ENCODE measurements around the gene SMYD3.

SMYD3 gene

DNA sequence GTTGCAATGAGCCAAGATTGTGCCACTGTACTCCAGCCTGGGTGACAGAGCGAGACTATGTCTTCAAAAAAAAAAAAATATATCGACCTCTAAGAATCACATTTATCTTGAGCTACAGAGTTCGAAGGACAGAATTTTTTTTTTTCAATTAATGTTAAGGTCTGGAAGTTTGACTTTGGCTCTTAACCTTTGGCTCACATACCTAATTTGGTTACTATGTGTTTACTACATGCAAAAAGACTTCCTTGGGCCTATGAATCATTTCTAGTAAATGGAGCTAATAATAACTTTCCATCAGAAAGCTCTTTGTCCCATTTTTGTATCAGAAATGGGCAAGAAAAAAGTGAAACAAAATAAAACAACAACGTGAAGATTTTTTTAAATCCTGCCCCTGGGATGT, 351.2 kb downstream of the SMYD3 start:
- ChIA-PET CTCF (no interaction called here), POLR2A (no interaction called here)
- Histone ChIP-seq H3K36me3 (ENCODE audit: control insufficient read depth in 2 of 2, insufficient read depth in 1 of 2, low read length in 2 of 2) (no peaks in the 10 kb centered on the region), H3K4me3 (ENCODE audit: low read depth, low read length) (no peak overlapping the region), H3K4me1 (ENCODE audit: control insufficient read depth, insufficient read depth, low read length) (no peaks in the 10 kb centered on the region), H3K9me3 (ENCODE audit: control insufficient read depth, insufficient read depth, low read depth, low read length) (no peaks in the 10 kb centered on the region), H3K27ac (ENCODE audit: extremely low read depth, low read depth, low read length) (no peak overlapping the region)
- TF ChIP-seq, protein P1, sequence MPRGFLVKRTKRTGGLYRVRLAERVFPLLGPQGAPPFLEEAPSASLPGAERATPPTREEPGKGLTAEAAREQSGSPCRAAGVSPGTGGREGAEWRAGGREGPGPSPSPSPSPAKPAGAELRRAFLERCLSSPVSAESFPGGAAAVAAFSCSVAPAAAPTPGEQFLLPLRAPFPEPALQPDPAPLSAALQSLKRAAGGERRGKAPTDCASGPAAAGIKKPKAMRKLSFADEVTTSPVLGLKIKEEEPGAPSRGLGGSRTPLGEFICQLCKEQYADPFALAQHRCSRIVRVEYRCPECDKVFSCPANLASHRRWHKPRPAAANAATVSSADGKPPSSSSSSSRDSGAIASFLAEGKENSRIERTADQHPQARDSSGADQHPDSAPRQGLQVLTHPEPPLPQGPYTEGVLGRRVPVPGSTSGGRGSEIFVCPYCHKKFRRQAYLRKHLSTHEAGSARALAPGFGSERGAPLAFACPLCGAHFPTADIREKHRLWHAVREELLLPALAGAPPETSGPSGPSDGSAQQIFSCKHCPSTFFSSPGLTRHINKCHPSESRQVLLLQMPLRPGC (tag by site-specific recombination; IDR thresholded peaks at IDR 0.05): no peak
- TF ChIP-seq ZNF335 (tag by site-specific recombination; conservative IDR thresholded peaks at IDR 0.05): no peak
- TF ChIP-seq ZNF169 (tag by site-specific recombination; IDR thresholded peaks at IDR 0.05): no peak
- TF ChIP-seq, protein P2, sequence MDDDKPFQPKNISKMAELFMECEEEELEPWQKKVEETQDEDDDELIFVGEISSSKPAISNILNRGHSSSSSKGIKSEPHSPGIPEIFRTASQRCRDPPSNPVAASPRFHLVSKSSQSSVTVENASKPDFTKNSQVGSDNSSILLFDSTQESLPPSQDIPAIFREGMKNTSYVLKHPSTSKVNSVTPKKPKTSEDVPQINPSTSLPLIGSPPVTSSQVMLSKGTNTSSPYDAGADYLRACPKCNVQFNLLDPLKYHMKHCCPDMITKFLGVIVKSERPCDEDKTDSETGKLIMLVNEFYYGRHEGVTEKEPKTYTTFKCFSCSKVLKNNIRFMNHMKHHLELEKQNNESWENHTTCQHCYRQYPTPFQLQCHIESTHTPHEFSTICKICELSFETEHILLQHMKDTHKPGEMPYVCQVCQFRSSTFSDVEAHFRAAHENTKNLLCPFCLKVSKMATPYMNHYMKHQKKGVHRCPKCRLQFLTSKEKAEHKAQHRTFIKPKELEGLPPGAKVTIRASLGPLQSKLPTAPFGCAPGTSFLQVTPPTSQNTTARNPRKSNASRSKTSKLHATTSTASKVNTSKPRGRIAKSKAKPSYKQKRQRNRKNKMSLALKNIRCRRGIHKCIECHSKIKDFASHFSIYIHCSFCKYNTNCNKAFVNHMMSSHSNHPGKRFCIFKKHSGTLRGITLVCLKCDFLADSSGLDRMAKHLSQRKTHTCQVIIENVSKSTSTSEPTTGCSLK (tag by site-specific recombination; IDR thresholded peaks at IDR 0.05): no peak
- no peak for TF ChIP-seq ZNF433 (tag by site-specific recombination; IDR thresholded peaks at IDR 0.05; ENCODE audit: low read depth)
- TF ChIP-seq ZNF596 (tag by site-specific recombination; IDR thresholded peaks at IDR 0.05): no peak
- TF ChIP-seq, protein P3, sequence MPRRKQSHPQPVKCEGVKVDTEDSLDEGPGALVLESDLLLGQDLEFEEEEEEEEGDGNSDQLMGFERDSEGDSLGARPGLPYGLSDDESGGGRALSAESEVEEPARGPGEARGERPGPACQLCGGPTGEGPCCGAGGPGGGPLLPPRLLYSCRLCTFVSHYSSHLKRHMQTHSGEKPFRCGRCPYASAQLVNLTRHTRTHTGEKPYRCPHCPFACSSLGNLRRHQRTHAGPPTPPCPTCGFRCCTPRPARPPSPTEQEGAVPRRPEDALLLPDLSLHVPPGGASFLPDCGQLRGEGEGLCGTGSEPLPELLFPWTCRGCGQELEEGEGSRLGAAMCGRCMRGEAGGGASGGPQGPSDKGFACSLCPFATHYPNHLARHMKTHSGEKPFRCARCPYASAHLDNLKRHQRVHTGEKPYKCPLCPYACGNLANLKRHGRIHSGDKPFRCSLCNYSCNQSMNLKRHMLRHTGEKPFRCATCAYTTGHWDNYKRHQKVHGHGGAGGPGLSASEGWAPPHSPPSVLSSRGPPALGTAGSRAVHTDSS (tag by site-specific recombination; IDR thresholded peaks at IDR 0.05): no peak
- TF ChIP-seq ZNF707 (tag by site-specific recombination; IDR thresholded peaks at IDR 0.05): no peak
- TF ChIP-seq ZNF792 (tag by site-specific recombination; IDR thresholded peaks at IDR 0.05): no peak
- TF ChIP-seq, protein P4, sequence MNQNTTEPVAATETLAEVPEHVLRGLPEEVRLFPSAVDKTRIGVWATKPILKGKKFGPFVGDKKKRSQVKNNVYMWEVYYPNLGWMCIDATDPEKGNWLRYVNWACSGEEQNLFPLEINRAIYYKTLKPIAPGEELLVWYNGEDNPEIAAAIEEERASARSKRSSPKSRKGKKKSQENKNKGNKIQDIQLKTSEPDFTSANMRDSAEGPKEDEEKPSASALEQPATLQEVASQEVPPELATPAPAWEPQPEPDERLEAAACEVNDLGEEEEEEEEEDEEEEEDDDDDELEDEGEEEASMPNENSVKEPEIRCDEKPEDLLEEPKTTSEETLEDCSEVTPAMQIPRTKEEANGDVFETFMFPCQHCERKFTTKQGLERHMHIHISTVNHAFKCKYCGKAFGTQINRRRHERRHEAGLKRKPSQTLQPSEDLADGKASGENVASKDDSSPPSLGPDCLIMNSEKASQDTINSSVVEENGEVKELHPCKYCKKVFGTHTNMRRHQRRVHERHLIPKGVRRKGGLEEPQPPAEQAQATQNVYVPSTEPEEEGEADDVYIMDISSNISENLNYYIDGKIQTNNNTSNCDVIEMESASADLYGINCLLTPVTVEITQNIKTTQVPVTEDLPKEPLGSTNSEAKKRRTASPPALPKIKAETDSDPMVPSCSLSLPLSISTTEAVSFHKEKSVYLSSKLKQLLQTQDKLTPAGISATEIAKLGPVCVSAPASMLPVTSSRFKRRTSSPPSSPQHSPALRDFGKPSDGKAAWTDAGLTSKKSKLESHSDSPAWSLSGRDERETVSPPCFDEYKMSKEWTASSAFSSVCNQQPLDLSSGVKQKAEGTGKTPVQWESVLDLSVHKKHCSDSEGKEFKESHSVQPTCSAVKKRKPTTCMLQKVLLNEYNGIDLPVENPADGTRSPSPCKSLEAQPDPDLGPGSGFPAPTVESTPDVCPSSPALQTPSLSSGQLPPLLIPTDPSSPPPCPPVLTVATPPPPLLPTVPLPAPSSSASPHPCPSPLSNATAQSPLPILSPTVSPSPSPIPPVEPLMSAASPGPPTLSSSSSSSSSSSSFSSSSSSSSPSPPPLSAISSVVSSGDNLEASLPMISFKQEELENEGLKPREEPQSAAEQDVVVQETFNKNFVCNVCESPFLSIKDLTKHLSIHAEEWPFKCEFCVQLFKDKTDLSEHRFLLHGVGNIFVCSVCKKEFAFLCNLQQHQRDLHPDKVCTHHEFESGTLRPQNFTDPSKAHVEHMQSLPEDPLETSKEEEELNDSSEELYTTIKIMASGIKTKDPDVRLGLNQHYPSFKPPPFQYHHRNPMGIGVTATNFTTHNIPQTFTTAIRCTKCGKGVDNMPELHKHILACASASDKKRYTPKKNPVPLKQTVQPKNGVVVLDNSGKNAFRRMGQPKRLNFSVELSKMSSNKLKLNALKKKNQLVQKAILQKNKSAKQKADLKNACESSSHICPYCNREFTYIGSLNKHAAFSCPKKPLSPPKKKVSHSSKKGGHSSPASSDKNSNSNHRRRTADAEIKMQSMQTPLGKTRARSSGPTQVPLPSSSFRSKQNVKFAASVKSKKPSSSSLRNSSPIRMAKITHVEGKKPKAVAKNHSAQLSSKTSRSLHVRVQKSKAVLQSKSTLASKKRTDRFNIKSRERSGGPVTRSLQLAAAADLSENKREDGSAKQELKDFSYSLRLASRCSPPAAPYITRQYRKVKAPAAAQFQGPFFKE (tag by site-specific recombination; IDR thresholded peaks at IDR 0.05; ENCODE audit: borderline replicate concordance): no peak
- TF ChIP-seq ZNF184 (tag by site-specific recombination; IDR thresholded peaks at IDR 0.05): no peak
- no peak for TF ChIP-seq ZNF600 (tag by site-specific recombination; IDR thresholded peaks at IDR 0.05)

DNA sequence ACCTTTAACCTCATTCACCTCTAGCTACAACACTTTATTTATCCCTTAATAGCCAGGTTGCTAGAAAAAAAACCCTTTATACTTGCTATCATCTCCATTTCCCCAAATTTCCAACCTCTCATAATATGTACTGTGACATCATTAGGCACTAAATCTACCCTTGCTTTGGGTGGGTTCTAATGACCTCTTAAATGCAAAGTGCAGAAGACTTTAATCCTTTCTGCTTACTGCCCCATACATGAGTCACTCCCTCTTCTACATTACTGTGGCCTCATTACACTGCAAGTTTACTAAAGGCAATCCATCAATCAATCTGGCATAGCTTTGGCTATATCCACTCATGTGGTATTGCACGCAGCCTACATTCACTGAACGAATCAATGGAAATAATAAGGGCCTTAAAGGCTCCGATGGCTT, 353.3 kb downstream of the SMYD3 start:
- no peaks in the 10 kb centered on the region for H3K4me1 ChIP-seq (ENCODE audit: control insufficient read depth, insufficient read depth, low read length)
- TF ChIP-seq ZNF776 (tag by site-specific recombination; IDR thresholded peaks at IDR 0.05; ENCODE audit: borderline replicate concordance) (no peak), ZNF157 (tag by site-specific recombination; IDR thresholded peaks at IDR 0.05) (no peak), TCF7L2 (IDR thresholded peaks at IDR 0.05; ENCODE audit: borderline replicate concordance, low read depth, low read length) (no peak), ZBTB7A (tag by site-specific recombination; IDR thresholded peaks at IDR 0.05; ENCODE audit: low read depth) (no peak), WT1 (tag by site-specific recombination; IDR thresholded peaks at IDR 0.05) (no peak), ZNF202 (tag by site-specific recombination; IDR thresholded peaks at IDR 0.05; ENCODE audit: borderline replicate concordance) (no peak), ZNF623 (tag by site-specific recombination; IDR thresholded peaks at IDR 0.05) (no peak), ZFHX2 (tag by site-specific recombination; conservative IDR thresholded peaks at IDR 0.05) (no peak)
- TF ChIP-seq, protein P5, sequence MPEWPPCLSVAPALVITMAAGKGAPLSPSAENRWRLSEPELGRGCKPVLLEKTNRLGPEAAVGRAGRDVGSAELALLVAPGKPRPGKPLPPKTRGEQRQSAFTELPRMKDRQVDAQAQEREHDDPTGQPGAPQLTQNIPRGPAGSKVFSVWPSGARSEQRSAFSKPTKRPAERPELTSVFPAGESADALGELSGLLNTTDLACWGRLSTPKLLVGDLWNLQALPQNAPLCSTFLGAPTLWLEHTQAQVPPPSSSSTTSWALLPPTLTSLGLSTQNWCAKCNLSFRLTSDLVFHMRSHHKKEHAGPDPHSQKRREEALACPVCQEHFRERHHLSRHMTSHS (tag by site-specific recombination; IDR thresholded peaks at IDR 0.05): no peak
- TF ChIP-seq, protein P6, sequence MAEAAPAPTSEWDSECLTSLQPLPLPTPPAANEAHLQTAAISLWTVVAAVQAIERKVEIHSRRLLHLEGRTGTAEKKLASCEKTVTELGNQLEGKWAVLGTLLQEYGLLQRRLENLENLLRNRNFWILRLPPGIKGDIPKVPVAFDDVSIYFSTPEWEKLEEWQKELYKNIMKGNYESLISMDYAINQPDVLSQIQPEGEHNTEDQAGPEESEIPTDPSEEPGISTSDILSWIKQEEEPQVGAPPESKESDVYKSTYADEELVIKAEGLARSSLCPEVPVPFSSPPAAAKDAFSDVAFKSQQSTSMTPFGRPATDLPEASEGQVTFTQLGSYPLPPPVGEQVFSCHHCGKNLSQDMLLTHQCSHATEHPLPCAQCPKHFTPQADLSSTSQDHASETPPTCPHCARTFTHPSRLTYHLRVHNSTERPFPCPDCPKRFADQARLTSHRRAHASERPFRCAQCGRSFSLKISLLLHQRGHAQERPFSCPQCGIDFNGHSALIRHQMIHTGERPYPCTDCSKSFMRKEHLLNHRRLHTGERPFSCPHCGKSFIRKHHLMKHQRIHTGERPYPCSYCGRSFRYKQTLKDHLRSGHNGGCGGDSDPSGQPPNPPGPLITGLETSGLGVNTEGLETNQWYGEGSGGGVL (tag by site-specific recombination; IDR thresholded peaks at IDR 0.05): no peak
- H3K27ac ChIP-seq (ENCODE audit: extremely low read depth, low read depth, low read length): no peak overlapping the region
- no peaks in the 10 kb centered on the region for H3K9me3 ChIP-seq (ENCODE audit: control insufficient read depth, insufficient read depth, low read depth, low read length)
- no peaks in the 10 kb centered on the region for H3K36me3 ChIP-seq (ENCODE audit: control insufficient read depth in 2 of 2, insufficient read depth in 1 of 2, low read length in 2 of 2)
- H3K4me3 ChIP-seq (ENCODE audit: low read depth, low read length): no peak overlapping the region
- ChIA-PET CTCF (no interaction called here), POLR2A (no interaction called here)
